HG02884 (cell line): Measurements from ENCODE around the gene DHX15.

Source experiments
- ATAC-seq: cut with Tn5 transposase; IDR thresholded peaks from one replicate; pipeline ENCODE4 v1.9.1; 2021; ENCODE audit warnings: mild to moderate bottlenecking, moderate library complexity; ENCODE audit not compliant: unreplicated experiment

Gene DHX15

DNA sequence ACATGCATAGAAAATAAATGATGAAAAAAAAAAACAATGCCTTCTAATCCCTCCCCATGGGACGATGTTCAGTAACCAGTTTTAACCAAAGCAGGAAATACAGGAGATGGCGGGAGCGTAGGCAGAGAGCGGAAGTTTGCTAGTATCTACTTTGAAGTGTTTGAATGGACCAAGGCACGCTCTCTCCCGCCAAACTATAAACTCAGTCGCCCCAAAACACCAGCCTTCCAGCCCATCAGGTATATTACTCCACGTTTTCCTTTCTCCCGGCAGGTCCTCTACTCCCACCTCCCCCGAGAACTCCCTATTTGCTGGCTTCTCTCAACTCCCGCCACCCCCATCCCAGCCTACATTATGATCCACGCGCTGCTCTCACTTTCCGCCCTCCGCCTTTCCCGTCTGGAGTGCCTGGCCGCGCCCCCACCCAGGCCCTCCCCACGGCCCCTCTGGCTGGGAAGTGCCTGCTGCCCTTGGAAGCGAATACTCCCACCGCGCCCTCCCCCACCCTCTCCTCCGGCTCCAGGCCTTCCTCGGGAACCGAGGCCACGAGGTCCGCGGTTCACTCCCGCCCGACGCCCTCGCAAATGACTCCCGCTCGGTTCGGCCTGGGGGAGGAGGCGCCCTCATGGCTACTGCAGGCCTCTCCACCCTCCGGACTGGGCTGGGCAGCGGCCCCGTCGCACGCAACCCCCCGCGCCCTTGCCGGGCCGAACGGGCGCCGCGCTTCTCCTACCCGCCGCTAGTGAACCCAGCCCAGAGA is 723 bp downstream of the DHX15 start:
- ATAC-seq: peak; percentile 26

DNA sequence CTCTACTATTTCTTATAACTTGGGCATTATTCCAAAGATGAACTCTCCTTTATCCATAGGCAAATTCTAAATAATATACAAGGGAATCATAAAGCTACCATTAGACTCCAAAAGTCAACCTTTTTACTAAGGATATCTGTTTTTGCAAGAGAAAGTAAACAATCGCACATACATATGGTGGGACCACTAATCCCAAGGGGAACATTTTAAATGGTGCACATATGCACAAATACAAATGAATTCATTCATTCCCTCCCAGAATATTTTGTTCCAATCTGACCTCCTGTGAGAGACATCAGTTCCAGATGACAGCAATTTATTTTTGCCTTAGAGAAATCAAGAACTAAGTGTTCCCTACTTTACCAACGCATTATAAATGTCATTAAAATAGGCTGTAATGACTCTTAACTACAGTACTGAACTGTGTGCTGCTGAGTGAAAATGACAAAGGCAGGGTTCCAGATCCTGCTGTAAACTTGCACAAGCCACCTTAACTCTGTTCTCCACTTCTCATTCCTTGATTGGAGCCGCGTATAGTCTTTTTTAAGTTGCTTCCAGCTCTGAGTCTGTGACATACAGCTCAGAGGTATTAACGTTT is 2.0 kb downstream of the DHX15 start:
- ATAC-seq: no peak

DNA sequence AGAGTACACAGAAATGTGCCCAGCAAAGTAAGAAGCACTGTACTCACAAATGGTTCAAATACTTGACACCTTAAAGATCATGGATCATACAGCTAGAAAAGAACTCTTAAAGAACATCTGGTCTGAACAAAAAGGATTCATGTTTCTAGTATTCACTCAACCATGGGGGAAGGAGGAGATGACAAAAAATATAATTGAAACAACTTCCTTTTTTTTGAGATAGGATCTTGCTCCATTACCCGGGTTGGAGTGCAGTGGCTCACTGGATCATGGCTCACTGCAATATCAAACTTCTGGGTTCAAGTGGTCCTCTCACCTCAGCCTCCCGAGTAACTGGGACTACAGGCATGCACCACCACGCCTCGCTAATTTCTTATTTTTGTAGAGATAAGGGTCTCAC is 6.0 kb downstream of the DHX15 start:
- ATAC-seq: no peak

DNA sequence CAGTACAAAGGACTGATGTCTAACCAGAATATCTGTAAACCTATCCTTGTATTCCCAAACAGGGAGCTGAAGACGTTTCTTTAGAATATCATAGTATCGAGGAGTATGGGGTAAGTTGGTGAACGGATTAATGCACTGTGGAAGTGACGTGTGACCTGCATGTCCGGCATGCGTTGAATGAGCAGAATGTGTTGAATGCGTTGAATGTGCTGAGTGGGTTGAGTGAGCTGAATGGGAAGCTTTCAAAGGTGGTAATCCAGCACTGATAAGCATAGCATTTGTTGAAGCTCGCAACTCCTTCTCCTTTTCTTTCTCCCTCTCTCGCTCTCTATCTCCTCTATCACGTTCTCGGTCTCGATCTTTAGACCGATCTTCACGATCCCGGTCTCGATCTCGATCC is 8.1 kb downstream of the DHX15 start:
- ATAC-seq: no peak

DNA sequence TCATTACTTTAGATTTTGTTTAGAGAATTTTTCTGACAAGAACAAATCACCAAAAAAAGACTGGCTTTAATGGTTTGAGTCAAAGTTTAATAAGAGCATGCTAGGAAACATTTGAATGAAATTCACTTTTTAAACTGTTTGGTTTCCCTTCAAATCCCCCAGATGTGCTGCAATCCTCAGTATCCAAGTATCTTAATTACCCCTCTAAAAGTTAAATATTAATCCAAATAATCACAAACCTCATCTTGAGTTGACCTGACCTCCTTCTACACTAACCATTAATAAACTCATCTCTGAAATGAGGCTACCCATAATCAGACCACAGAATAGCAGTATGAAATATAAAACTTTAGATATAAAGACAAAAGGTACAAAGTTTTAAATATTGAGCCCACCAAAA is 10.1 kb downstream of the DHX15 start:
- no peak for ATAC-seq

DNA sequence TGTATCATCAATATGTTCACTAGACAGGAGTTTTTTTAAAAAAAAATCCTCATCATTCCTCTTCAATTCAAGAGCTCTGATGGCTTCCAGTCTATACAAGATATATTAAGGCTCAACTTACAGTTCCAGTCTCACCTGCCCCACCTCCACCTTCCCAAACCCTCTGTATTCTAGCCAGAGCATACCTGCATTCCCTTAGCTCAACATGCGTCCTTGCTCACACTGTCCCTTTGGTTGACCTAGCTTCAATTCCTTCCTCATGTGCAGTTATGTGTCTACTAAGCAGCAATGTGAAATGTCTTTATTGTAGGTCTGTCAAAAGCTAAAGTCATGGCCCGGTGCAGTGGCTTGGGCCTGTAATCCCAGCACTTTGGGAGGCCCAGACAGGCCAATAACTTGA is 10.8 kb downstream of the DHX15 start:
- ATAC-seq: no peak

DNA sequence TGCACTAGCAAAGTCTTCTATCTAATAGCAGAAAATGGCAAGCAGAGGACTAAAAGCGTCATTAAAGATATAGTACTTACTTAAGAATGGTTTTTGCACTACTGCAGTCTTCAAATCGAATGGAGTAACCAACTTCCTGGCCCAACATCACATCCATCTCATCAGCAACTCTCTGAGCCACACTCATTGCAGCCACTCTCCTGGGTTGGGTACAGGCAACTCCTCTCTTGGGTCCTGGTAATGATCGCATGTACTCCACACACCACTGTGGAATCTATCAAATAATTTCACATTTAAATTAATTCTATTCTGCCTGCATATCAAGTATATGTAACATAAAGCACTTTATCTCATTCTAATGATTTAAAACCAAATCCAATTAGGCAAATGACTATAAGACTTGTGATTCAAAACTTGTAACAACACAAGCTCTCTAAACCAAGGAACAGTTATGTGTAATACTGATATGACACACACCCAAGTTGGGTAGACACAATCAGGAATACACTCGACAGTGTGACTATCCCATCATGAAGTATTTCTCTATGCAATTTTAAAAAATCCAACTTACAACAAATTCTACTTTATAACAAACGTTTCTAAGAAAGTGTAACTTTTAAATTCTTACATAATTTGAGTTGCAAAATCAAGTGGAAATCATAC is 13.6 kb downstream of the DHX15 start:
- ATAC-seq: no peak

DNA sequence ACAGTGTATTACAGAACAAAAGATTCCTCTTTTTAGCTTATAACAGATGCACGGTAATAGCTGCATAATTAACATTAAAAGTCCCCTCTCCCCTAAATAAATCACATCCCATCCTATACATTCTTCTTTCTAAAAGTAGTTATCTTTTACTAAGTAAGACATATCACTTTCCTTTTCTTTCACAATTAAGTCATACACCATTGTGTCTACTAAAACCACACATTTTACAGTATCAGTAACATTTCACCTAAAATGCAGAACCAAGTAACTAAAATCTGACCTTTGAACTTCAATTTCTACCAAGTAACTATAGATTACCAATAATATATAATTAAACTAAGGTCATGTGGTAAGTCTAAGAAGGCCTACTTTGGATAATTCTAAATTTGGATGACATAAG is 14.2 kb downstream of the DHX15 start:
- no peak for ATAC-seq

DNA sequence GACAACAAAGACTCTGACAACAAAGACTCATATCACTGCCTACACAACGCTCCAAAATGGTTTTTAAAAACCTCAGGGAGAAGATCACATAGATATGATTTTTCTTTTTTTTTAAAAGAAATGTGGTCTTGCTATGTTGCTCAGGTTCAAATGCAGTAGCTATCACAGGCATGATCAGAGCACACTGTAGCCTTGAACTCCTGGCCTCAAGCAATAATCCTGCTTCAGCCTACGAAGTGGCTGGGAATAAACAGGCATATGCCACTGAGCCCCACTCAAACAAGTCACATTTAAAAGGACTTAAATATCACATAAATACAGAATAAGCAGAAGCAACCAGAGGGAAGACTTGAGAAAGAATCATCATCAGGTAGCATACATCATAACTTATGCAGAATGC is 14.7 kb downstream of the DHX15 start:
- no peak for ATAC-seq

DNA sequence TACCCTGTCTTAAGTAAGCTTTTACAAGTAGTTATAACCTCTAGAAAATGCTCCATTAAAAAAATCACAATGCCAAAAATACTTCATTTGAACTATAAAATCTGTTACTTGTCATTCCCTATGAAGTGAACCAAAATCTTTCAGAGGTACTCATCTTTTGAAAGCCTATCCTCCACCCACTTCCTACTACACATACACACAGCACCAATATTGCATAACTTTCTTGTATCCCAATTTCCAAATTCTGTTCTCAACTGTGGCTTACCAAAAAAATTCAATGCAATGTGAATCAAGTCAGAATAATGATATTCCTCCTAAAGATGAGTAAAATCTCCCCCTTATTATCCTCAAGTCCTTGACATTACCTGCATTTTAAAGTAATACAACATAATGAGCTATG is 15.9 kb downstream of the DHX15 start:
- ATAC-seq: no peak

DNA sequence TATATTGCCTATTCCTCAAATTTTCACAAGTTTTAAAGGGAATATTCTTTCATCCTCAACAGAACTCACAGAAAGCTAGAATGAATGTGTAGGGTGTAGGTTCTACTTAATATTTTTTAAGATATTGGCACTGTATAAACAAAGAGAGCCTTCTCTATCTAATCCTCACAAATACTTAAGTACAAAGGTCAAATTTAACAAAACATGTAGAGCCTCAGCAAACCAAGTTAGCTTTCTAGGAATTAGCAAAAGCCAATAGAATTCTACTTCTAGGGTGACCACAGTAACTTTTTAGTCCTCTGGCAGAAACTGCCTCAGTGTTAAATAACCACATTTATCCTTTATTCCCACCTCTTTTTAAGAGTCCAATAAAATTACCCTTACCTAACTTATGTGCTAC is 19.3 kb downstream of the DHX15 start:
- no peak for ATAC-seq

DNA sequence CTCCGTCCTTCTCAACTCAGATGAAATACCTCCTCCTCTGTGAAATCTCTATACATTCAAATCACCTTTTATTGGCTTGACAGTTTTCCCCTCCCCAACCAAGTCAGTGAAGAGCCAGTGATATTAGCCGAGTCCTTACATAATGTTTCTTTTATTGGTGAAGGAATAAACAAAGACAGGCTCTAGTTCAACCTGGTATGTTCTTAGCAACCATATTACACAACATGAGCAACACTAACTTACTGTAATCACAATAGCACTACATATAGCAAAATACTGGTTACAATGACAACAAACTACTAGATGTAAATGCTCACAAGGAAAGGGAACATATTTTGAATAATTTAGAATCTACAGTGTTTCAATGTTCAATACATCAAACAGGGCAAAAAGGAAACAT is 19.9 kb downstream of the DHX15 start:
- no peak for ATAC-seq

DNA sequence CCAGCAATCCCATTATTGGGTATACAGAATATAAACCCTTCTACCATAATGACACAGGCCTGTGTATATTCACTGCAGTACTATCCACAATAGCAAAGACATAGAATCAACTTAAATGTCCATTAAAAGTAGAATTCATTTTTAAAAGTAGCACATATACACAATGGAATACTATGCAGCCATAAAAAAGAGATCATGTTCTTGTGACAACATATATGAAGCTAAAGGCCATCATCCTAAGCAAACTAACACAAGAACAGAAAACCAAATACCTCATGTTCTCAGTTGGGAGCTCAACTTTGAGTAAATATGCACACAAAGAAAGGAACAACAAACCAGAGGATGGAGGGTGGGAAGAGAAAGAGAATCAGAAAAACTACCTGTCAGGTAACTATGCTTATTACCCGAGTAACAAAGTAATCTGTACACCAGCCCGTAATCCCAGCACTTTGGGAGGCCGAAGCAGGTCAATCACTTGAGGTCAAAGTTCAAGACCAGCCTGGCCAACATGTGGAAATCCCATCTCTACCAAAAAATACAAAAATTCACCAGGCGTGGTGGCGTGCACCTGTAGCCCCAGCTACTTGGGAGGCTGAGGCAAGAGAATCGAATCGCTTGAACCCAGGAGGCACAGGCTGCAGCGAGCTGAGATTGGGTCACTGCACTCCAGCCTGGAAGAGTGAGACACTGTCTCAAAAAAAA is 22.8 kb downstream of the DHX15 start:
- ATAC-seq: no peak

DNA sequence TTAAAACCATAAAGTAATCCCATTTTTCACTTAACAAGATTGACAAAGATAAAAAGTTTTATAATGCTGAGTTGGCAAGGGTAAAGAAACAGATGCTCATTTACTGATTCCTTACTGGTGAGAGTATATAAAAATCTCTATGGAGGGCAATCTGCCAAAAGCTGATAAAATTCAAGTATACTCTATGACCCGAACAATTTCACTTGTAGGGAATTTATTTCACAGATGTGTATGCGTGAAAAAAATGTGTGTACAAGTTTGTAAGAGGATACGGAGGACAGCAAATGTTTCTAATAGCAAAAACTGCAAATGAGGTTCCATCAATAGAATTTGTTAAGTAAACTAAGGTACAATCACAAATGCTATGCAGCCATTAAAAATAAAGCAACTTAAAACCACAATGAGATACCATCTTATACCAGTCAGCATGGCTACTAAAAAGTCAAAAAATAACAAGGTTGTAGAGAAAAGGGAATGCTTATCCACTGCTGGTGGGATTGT is 23.4 kb downstream of the DHX15 start:
- no peak for ATAC-seq

DNA sequence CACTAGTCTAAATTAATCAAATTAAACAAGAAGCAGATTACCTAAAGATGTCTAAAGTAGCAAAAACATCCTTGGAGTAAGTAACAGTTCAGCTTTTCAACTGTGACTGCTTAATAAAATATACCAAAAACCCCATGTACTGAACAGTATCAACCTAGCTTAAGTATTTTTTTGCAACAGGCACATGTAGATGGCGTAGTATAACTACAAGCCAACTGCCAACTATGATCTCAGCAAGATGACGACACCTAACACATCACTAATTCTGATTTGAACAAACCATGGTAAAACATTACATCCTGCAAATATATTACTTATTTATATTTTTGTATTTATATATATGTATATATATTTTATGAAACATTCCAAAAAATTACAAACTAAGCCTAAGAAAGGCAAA is 24.5 kb downstream of the DHX15 start:
- ATAC-seq: no peak

DNA sequence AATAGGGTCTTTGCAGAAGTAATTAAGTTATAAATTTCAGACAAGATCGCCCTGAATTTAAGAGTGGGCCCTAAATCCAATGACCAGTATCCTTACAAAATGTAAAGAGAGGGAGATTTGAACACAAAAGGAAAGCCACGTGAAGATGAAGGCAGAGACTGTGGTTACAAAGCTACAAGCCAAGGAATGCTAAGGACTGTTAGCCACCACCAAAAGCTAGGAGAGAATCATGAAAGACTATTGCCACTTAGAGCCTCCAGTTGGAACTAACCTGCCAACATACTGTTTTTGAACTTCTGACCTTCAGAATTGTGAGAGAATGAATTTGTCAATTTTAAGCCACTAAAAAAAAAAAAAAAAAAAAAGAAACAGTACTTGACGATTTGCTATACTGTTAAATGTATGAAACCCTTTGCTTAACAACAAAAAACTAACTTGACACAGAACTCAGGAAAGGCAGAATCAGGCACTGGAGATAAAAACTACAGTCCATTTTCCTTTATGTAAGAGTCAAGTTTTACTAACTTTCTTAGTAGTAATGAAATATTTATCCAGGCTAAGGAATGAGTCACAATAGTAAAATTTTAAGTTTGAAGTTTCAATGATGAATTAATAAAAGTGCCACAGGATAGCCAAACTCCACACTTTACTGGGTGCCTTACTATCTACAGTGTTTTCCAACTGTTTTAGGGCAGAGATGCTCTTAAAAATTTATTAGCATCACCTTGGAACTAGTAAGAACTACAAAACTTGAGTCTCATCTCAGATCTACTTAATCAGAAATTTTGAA is 25.1 kb downstream of the DHX15 start:
- no peak for ATAC-seq

DNA sequence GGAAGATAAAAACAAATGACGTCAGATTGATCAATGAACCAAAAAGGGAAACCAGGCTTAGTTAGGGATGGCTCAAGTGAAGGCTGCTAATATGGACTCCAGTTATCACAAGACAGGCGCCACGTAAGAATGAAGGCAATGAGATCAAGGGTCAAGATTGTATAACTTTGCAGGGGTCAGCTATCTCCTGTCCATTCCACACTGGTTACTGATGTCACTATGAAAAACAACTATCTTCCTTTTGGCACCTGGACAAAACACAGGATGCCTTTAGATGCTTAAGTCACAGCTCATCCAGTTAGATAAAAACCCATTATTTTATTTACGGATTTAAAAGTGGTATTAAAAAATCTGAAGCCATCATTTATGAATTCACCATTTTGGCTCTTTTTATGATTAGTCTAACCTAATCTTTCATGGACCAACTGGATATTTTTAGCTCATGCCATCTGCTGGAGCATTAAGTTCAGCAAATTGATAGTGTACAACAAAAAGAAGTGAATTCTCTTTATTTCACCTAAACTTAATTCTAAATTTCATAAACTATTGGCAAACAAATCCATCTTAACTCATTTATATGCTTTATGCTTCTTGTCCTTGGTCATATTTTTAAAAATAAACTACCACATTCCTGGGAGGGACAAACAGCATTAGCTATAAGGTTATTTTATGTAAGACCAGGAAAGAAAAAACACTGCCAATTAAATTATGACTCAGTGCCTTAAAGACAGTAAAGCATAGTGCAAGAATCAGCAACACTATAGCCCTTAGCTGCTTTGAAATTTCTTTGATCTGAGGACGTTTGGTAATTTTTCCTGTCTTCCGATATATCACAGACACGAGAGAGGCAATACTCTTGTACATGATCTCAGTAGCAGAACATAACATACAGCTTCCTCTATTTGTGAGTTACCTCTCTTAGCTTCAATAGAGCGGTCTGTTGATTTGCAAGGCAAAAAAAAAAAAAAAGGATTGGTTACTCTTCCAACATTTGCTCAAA is 27.0 kb downstream of the DHX15 start:
- ATAC-seq: no peak

DNA sequence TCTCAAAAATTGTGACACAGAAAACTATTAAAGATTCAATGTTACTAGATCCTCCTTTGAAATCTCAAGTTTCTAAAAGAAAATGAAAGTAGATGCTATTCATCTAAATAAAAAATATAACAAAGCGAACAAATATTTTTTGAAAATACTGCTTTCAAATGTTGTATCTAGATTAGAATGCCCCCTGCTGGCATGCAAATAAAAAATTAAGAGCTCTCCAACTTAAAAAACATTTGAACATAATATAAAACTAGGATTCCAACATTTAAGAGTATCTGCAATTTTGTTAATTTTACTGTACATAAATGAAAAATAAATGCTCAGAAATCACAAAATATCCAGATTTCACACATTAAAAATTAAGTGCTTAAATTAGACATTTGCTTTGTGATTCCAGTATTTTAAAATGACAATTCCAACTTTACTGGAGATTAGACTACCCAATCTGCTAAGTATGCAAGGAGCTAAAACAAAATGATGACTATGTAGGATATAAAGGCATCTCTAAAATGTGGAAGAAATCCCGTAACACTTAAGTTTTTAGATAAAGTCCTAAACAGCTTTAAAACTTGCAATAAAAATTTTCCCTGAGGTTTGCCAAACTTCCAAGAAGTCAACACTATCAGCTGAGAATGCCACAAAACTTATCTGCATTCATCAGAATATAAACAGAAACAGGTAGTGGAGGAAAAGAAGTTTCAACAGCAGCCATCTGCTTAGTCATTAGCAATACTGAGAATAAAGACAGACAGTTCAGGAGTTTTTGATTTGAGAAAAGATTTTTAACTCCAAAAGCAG is 32.7 kb downstream of the DHX15 start:
- ATAC-seq: no peak
